Hepatocyte (in vitro differentiated cells): ENCODE results near the gene DLX5. TPM values are rescaled to one million over a fixed set of nuclear protein-coding genes. Genes with fewer than 3 reads are reported as not detected.

ENCODE experiments used
- DNase-seq: peaks from one replicate; pipeline ENCODE4 v3.0.0-alpha.2; 2016; ENCODE audit warnings: low spot score
- H2AFZ ChIP-seq: fragments of 200-600 bp; sonication (generic); 2 replicates; pipeline ENCODE4 v1.6.0; 2016; ENCODE audit warnings: antibody characterized with exemption, mild to moderate bottlenecking
- H3K27ac ChIP-seq: fragments of 200-600 bp; sonication (generic); 2 replicates; pipeline ENCODE4 v1.5.1; 2016; ENCODE audit warnings: mild to moderate bottlenecking
- H3K27me3 ChIP-seq: fragments of 200-600 bp; sonication (generic); 2 replicates; pipeline ENCODE4 v1.6.1; 2016
- H3K36me3 ChIP-seq: fragments of 200-600 bp; sonication (generic); replicated peaks from 2 replicates; pipeline ENCODE4 v1.5.1; 2016; ENCODE audit warnings: low read depth; ENCODE audit not compliant: insufficient read depth
- H3K4me1 ChIP-seq: fragments of 200-600 bp; sonication (generic); 2 replicates; pipeline ENCODE4 v1.5.1; 2016; ENCODE audit warnings: mild to moderate bottlenecking, moderate library complexity; ENCODE audit not compliant: insufficient read depth
- H3K4me2 ChIP-seq: fragments of 200-600 bp; sonication (generic); 2 replicates; pipeline ENCODE4 v1.6.0; 2016
- H3K4me3 ChIP-seq: fragments of 200-600 bp; sonication (generic); 2 replicates; pipeline ENCODE4 v1.5.1; 2016; ENCODE audit warnings: mild to moderate bottlenecking
- H3K79me2 ChIP-seq: fragments of 200-600 bp; sonication (generic); 2 replicates; pipeline ENCODE4 v1.6.0; 2017; ENCODE audit warnings: mild to moderate bottlenecking
- H3K9me2 ChIP-seq: fragments of 200-600 bp; sonication (generic); replicated peaks from 2 replicates; pipeline ENCODE4 v1.6.0; 2017; ENCODE audit warnings: mild to moderate bottlenecking; ENCODE audit not compliant: insufficient read depth
- H3K9me3 ChIP-seq: fragments of 200-600 bp; sonication (generic); 2 replicates; pipeline ENCODE4 v1.5.1; 2016; ENCODE audit warnings: low read depth, mild to moderate bottlenecking
- H4K20me1 ChIP-seq: fragments of 200-600 bp; sonication (generic); 2 replicates; pipeline ENCODE4 v1.6.0; 2016; ENCODE audit warnings: mild to moderate bottlenecking; ENCODE audit not compliant: insufficient read depth, poor library complexity, severe bottlenecking
- CTCF ChIP-seq: fragments of 200-600 bp; sonication (generic); IDR thresholded peaks from 2 replicates; pipeline ENCODE4 v1.5.1; 2016; ENCODE audit warnings: antibody characterized with exemption, mild to moderate bottlenecking; ENCODE audit not compliant: poor library complexity
- EZH2 ChIP-seq: fragments of 200-600 bp; sonication (generic); IDR thresholded peaks from 2 replicates; pipeline ENCODE4 v1.6.1; 2016; ENCODE audit warnings: antibody characterized with exemption, mild to moderate bottlenecking, borderline replicate concordance
- EZH2phosphoT487 ChIP-seq: fragments of 200-600 bp; sonication (generic); IDR thresholded peaks from one replicate; pipeline ENCODE4 v1.6.1; 2018; ENCODE audit warnings: antibody characterized with exemption, mild to moderate bottlenecking, low read depth, moderate library complexity; ENCODE audit not compliant: unreplicated experiment, severe bottlenecking
- WGBS: methylation state at CpG from one replicate; pipeline ENCODE4 v1.1.6; 2016; ENCODE audit warnings: low lambda C conversion rate; ENCODE audit errors: missing lambda C conversion rate; 5-methylcytosine and 5-hydroxymethylcytosine counted together
- polyA plus RNA-seq: library from polyadenylated mRNA; unstranded; fragments of >200 nt; fragmentation: Nextera tagmentation; extraction: Ambion mirVana; gene quantifications from 2 replicates; pipeline ENCODE4 v1.2.1, GENCODE V29; 2016
- total RNA-seq: library from RNA; depleted of rRNA; stranded (reverse); fragments of >200 nt; gene quantifications from 2 replicates; pipeline ENCODE4 v1.2.3, GENCODE V29; 2014

DLX5 gene
- total and polyA plus RNA-seq, 2 experiments from 2014 or later: 5.0 to 22.1 TPM

DNA sequence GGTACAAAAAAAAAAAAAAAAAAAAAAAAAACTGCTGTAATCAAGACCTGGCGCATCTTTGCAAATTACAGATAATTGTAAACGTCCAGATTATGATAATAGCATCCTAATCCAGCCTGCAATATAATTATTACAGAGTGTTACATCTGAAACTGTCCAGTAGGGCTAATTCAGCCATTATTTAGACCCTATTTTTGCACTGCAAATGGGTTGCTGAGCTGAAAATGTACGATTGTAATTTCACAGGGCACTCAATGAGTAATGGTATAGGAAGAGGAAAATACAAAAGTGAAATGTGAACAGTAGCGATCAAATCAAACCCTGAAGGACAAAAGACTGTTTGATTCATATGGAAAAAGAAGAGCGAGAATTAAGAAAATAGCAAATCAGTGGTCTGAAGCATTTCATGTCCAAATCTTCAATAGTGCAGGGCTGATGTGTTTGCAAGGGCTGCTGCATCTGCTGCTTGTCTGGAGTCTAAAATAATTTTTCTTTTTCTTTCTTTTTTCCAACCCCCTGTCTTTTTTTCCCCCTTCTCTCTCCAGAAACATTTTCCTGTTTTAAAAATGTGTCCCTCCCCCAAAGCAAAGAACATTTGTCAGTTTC is 10.4 kb downstream of the DLX5 start:
- peaks cover 20% of the 10 kb centered on the region for H3K79me2 ChIP-seq
- no peaks in the 10 kb centered on the region for H3K36me3 ChIP-seq
- no peak overlapping the region for H3K4me2 ChIP-seq
- H3K4me3 ChIP-seq: no peak overlapping the region
- H3K4me1 ChIP-seq: no peaks in the 10 kb centered on the region
- peak overlapping the region; percentile 63 for H3K27ac ChIP-seq
- H3K27me3 ChIP-seq: peaks cover 97% of the 10 kb centered on the region
- no peak for TF ChIP-seq EZH2phosphoT487
- TF ChIP-seq CTCF: no peak
- no peak for TF ChIP-seq EZH2
- DNase-seq: no peak
- WGBS: 53% methylated on average over 5 of the region's 5 CpGs
- no peaks in the 10 kb centered on the region for H3K9me3 ChIP-seq
- no peaks in the 10 kb centered on the region for H4K20me1 ChIP-seq
- no peak overlapping the region for H2AFZ ChIP-seq
- no peaks in the 10 kb centered on the region for H3K9me2 ChIP-seq

GRCh38 chr7:97013845-97014134 is 10.8 kb downstream of the DLX5 start:
- Histone ChIP-seq H3K36me3 (no peaks in the 10 kb centered on the region), H3K4me3 (no peak overlapping the region), H2AFZ (no peak overlapping the region), H3K4me2 (no peak overlapping the region), H3K9me3 (no peaks in the 10 kb centered on the region), H3K79me2 (peaks cover 25% of the 10 kb centered on the region), H3K4me1 (no peaks in the 10 kb centered on the region), H4K20me1 (no peaks in the 10 kb centered on the region), H3K9me2 (no peaks in the 10 kb centered on the region), H3K27me3 (peaks cover 97% of the 10 kb centered on the region), H3K27ac (no peak overlapping the region)
- DNase-seq: no peak
- WGBS: 58% methylated on average over 1 of the region's 1 CpG
- TF ChIP-seq CTCF (no peak), EZH2 (no peak), EZH2phosphoT487 (no peak)

- peaks cover 27% of the 10 kb centered on the region for H3K79me2 ChIP-seq
- no peaks in the 10 kb centered on the region for H3K4me1 ChIP-seq
- 23% methylated on average over 17 of the region's 20 CpGs for WGBS
Measured at GRCh38 chr7:97013134-97013844, 11.3 kb downstream of the DLX5 start.

GRCh38 chr7:97012365-97013133 is 12.1 kb downstream of the DLX5 start:
- no peaks in the 10 kb centered on the region for H3K9me2 ChIP-seq
- no peak overlapping the region for H3K4me2 ChIP-seq
- 24% methylated on average over 20 of the region's 21 CpGs for WGBS
- DNase-seq: no peak
- H2AFZ ChIP-seq: no peak overlapping the region
- no peak overlapping the region for H3K27ac ChIP-seq
- no peaks in the 10 kb centered on the region for H3K36me3 ChIP-seq
- H3K9me3 ChIP-seq: no peaks in the 10 kb centered on the region
- no peaks in the 10 kb centered on the region for H3K4me1 ChIP-seq
- H3K79me2 ChIP-seq: peaks cover 24% of the 10 kb centered on the region
- no peak for TF ChIP-seq EZH2phosphoT487
- no peak for TF ChIP-seq CTCF
- TF ChIP-seq EZH2: no peak
- H3K4me3 ChIP-seq: no peak overlapping the region
- peaks cover 98% of the 10 kb centered on the region for H3K27me3 ChIP-seq
- no peaks in the 10 kb centered on the region for H4K20me1 ChIP-seq

More at GRCh38 chr7:97013134-97013844, 11.3 kb downstream of the DLX5 start:
- TF ChIP-seq EZH2phosphoT487: no peak
- TF ChIP-seq EZH2: no peak
- H3K27me3 ChIP-seq: peaks cover 98% of the 10 kb centered on the region
- H3K4me2 ChIP-seq: no peak overlapping the region
- no peak for DNase-seq
- H3K9me3 ChIP-seq: no peaks in the 10 kb centered on the region
- no peaks in the 10 kb centered on the region for H3K9me2 ChIP-seq
- H3K36me3 ChIP-seq: no peaks in the 10 kb centered on the region
- H4K20me1 ChIP-seq: no peaks in the 10 kb centered on the region
- H3K27ac ChIP-seq: no peak overlapping the region
- no peak overlapping the region for H2AFZ ChIP-seq
- no peak overlapping the region for H3K4me3 ChIP-seq
